Sigmoid colon (tissue), 4 donors: ENCODE results near the gene CFAP100.

Source experiments
- CTCF ChIP-seq, 4 experiments: fragments of 450-650 bp in 3 of 4; fragments of 200-600 bp in 1 of 4; IDR thresholded peaks; one replicate each; pipeline ENCODE4 v1.5.1; 2016 to 2019; ENCODE audit warnings: antibody characterized with exemption in 4 of 4, mild to moderate bottlenecking in 3 of 4, moderate library complexity in 2 of 4
- EP300 ChIP-seq, 4 donors: sonication (generic); formaldehyde crosslinking; IDR thresholded peaks; one replicate each; pipeline ENCODE4 v1.6.1; 2017; ENCODE audit warnings: antibody characterized with exemption in 4 of 4
- POLR2A ChIP-seq, 2 donors: fragments of 450-650 bp; IDR thresholded peaks; one replicate each; pipeline ENCODE4 v1.6.1; 2016; ENCODE audit warnings: antibody characterized with exemption in 2 of 2, mild to moderate bottlenecking in 2 of 2, moderate library complexity in 2 of 2
- POLR2AphosphoS5 ChIP-seq, 4 donors: sonication (generic); formaldehyde crosslinking; IDR thresholded peaks; one replicate each; pipeline ENCODE4 v1.6.1; 2017; ENCODE audit warnings: antibody characterized with exemption in 4 of 4

DNA sequence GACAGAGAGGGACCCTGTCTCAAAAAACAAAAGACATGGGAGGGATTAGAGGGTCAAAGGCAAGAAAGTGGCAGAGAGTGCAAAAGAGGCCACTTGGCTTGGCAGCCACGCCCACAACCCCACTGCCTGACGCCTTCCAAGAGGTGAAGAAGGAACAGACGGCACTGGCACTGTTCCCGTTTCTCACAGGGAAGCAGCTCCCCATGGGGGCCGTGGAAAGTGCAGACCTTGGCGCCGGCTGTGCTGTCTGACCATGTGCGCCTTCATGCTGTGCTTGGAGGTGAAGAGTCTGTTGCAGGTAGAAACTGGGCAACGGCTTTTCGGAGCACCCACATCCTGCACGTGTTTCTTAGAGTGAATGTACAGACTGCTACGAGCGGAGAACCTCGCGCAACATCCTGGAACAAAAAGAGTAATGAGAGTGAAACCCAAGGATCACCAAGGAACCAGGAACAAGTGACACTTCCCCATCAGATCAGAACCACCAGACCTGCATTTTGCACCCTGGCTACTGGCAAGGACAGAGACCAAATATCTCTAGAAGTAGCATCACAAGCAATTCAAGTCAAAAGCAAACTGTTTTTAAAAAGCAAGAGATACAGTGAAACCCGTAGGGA is 71.3 kb downstream of the CFAP100 start:
- no peak for TF ChIP-seq CTCF (IDR thresholded peaks at IDR 0.05)
- no peak for TF ChIP-seq POLR2A (IDR thresholded peaks at IDR 0.05)
- no peak for TF ChIP-seq POLR2AphosphoS5 (IDR thresholded peaks at IDR 0.05)
- TF ChIP-seq EP300 (IDR thresholded peaks at IDR 0.05), result no peak
